Measurements from ENCODE around the gene METTL1. TPM values are rescaled to one million over a fixed set of nuclear protein-coding genes. Genes with fewer than 3 reads are reported as not detected.

METTL1 gene
- total RNA-seq, 4 donors from 2014 or later = 4.2 to 9.8 (median 5.7) TPM

- peak overlapping the region; percentile 41 to 60 (median 46) for H3K4me3 ChIP-seq
- TF ChIP-seq POLR2A (IDR thresholded peaks at IDR 0.05; ENCODE audit: low read depth) = no peak
- TF ChIP-seq EP300 (IDR thresholded peaks at IDR 0.05) = no peak
- TF ChIP-seq POLR2AphosphoS5 (IDR thresholded peaks at IDR 0.05) = no peak
- TF ChIP-seq, protein P1, sequence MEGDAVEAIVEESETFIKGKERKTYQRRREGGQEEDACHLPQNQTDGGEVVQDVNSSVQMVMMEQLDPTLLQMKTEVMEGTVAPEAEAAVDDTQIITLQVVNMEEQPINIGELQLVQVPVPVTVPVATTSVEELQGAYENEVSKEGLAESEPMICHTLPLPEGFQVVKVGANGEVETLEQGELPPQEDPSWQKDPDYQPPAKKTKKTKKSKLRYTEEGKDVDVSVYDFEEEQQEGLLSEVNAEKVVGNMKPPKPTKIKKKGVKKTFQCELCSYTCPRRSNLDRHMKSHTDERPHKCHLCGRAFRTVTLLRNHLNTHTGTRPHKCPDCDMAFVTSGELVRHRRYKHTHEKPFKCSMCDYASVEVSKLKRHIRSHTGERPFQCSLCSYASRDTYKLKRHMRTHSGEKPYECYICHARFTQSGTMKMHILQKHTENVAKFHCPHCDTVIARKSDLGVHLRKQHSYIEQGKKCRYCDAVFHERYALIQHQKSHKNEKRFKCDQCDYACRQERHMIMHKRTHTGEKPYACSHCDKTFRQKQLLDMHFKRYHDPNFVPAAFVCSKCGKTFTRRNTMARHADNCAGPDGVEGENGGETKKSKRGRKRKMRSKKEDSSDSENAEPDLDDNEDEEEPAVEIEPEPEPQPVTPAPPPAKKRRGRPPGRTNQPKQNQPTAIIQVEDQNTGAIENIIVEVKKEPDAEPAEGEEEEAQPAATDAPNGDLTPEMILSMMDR (IDR thresholded peaks at IDR 0.05) = no peak
- WGBS = 37% methylated on average over 6 of the region's 17 CpGs
- peaks cover 25 to 34% (median 29%) of the 10 kb centered on the region in 4 donors for H3K4me1 ChIP-seq
- peaks cover 0 to 60% (median 36%) of the 10 kb centered on the region in 4 donors for H3K27me3 ChIP-seq
- H3K27ac ChIP-seq (replicated peaks in 1 of 4) = no peak overlapping the region
- H3K36me3 ChIP-seq = peaks cover 0 to 22% (median 16%) of the 10 kb centered on the region in 4 donors
- H3K9me3 ChIP-seq = no peaks in the 10 kb centered on the region
- DNase-seq (ENCODE audit: extremely low spot score) = no peak
- intact Hi-C loops (cut with DNase I) = no loop called here
Measured at GRCh38 chr12:57764662-57765002, 7.3 kb downstream of the METTL1 start.

- WGBS = 78% methylated on average over 6 of the region's 6 CpGs
- Histone ChIP-seq H3K27me3 (peaks cover 0 to 60% (median 36%) of the 10 kb centered on the region in 4 donors), H3K4me1 (peaks cover 25 to 34% (median 29%) of the 10 kb centered on the region in 4 donors), H3K9me3 (no peaks in the 10 kb centered on the region), H3K4me3 (peak overlapping the region in 2 of 4 donors; percentile 41 to 60), H3K36me3 (peaks cover 0 to 21% (median 11%) of the 10 kb centered on the region in 4 donors), H3K27ac (replicated peaks in 1 of 4) (no peak overlapping the region)
- DNase-seq (ENCODE audit: extremely low spot score) = no peak
- intact Hi-C loops (cut with DNase I) = no loop called here
- TF ChIP-seq EP300 (IDR thresholded peaks at IDR 0.05) (no peak), POLR2AphosphoS5 (IDR thresholded peaks at IDR 0.05) (no peak), POLR2A (IDR thresholded peaks at IDR 0.05; ENCODE audit: low read depth) (no peak)
- TF ChIP-seq, protein P1 (IDR thresholded peaks at IDR 0.05) = no peak
Measured at GRCh38 chr12:57763881-57764661, 7.8 kb downstream of the METTL1 start.

- Histone ChIP-seq H3K27me3 (peaks cover 0 to 60% (median 36%) of the 10 kb centered on the region in 4 donors), H3K36me3 (peaks cover 0 to 27% (median 16%) of the 10 kb centered on the region in 4 donors), H3K27ac (replicated peaks in 1 of 4) (no peak overlapping the region), H3K9me3 (no peaks in the 10 kb centered on the region), H3K4me3 (no peak overlapping the region), H3K4me1 (peaks cover 25 to 34% (median 29%) of the 10 kb centered on the region in 4 donors)
- no peak for DNase-seq (ENCODE audit: extremely low spot score)
- WGBS = 88% methylated on average over 2 of the region's 2 CpGs
- intact Hi-C loops (cut with DNase I) = no loop called here
- TF ChIP-seq EP300 (IDR thresholded peaks at IDR 0.05) = no peak
- no peak for TF ChIP-seq POLR2A (IDR thresholded peaks at IDR 0.05; ENCODE audit: low read depth)
- no peak for TF ChIP-seq POLR2AphosphoS5 (IDR thresholded peaks at IDR 0.05)
- TF ChIP-seq, protein P1 (IDR thresholded peaks at IDR 0.05) = no peak
Measured at GRCh38 chr12:57762463-57762862, 9.4 kb downstream of the METTL1 start.

- Histone ChIP-seq H3K4me3 (no peak overlapping the region), H3K9me3 (no peaks in the 10 kb centered on the region), H3K27me3 (peaks cover 0 to 55% (median 36%) of the 10 kb centered on the region in 4 donors), H3K27ac (replicated peaks in 1 of 4) (no peak overlapping the region), H3K36me3 (peaks cover 0 to 27% (median 16%) of the 10 kb centered on the region in 4 donors), H3K4me1 (peaks cover 21 to 33% (median 28%) of the 10 kb centered on the region in 4 donors)
- TF ChIP-seq POLR2A (IDR thresholded peaks at IDR 0.05; ENCODE audit: low read depth) = no peak
- 86% methylated on average over 4 of the region's 4 CpGs for WGBS
- intact Hi-C loops (cut with DNase I) = no loop called here
- no peak for DNase-seq (ENCODE audit: extremely low spot score)
Measured at GRCh38 chr12:57761391-57761998, 10.4 kb downstream of the METTL1 start.

GRCh38 chr12:57760347-57760982 is 11.4 kb downstream of the METTL1 start:
- Histone ChIP-seq H3K4me1 (peaks cover 16 to 32% (median 26%) of the 10 kb centered on the region in 4 donors), H3K9me3 (no peaks in the 10 kb centered on the region), H3K36me3 (peaks cover 0 to 27% (median 16%) of the 10 kb centered on the region in 4 donors), H3K4me3 (no peak overlapping the region), H3K27ac (replicated peaks in 1 of 4) (no peak overlapping the region), H3K27me3 (peaks cover 0 to 45% (median 30%) of the 10 kb centered on the region in 4 donors)
- intact Hi-C loops (cut with DNase I) = no loop called here
- TF ChIP-seq POLR2AphosphoS5 (IDR thresholded peaks at IDR 0.05) (no peak), POLR2A (IDR thresholded peaks at IDR 0.05; ENCODE audit: low read depth) (no peak)
- WGBS = 93% methylated on average over 3 of the region's 3 CpGs
- DNase-seq (ENCODE audit: extremely low spot score) = no peak

Data from esophagus muscularis mucosa (tissue), 4 donors.